ENCODE measurements around the gene TADA1.
A peak's percentile ranks its signal among the peaks of the same experiment; 100 is the strongest.
"Not testable (repeated sequence)": the region's sequence is repeated elsewhere in the genome, so short reads cannot be mapped to it uniquely, and the experiment has no call there.

TADA1 gene

DNA sequence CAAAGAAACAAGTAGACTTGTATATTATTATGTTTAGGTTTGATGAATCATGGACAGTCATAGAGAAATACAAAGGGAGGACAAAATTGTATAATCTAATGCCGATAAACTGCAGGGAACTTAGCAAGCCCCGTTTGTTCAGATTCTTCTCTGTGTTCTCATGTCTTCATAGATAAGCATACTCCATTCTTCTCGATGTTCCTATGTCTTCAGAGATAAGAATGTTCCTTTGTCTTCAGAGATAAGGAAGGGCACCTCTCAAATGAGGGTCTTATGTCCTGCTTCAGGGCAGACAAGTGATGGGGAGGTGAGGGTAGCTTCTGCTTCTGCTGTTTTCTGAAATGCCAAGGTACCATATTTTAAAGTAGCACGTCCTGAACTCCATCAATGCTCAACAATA lies 19.7 kb upstream of the TADA1 start:
- no peak for DNase-seq (ENCODE audit: low read depth, low spot score)

DNA sequence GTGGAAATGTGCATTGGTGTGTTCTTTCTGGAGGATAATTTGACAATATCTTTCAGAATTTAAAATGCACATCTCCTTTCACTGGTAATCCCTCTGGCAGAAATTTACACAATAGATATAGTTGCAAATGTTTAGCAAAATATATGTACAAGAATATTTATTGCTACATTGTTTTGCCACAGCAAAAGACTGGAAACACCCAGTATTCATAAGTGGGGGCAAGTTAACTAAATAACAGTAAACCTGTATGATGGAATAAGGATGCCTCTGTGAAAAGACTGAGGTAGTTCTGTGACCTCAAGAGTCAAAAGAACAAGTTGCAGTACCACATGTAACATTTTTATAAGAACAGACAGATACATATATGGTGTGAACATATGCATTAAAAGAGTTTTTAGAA lies 13.7 kb upstream of the TADA1 start:
- DNase-seq (ENCODE audit: low read depth, low spot score) = no peak

DNA sequence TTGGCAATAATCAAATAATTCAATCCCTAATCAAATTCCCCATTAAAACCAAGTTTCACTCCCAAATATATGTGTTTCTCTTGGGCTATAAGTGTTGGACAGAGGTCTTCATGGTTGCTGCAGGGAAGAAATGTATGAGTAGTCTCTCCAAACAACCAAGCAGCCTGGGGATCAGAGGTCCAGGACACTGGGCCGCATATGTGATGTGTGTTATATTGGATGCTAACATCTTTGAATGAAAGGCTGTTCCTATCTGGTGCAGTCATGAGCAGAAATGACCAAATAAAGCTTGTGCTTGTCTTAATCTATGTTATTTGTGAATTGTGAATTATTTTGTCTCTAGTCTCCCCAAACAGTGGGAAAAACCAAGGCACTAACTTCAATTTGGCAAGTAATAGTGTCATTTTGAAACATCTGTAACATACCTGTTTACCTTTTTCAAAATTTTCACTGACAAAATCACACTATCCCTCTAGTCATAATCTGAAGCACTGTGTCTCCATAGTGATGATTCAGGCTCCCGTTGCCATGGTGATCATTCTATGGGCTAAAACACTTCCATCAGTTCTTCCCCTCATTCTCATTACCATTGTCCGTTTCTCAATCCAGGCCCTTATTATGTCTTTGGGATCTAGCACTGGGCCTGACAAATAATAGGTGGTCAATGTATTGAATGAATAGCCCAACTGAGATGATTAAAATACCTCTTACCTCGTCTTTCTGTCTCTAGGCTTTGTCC lies 12.5 kb upstream of the TADA1 start:
- no peak for DNase-seq (ENCODE audit: low read depth, low spot score)

DNA sequence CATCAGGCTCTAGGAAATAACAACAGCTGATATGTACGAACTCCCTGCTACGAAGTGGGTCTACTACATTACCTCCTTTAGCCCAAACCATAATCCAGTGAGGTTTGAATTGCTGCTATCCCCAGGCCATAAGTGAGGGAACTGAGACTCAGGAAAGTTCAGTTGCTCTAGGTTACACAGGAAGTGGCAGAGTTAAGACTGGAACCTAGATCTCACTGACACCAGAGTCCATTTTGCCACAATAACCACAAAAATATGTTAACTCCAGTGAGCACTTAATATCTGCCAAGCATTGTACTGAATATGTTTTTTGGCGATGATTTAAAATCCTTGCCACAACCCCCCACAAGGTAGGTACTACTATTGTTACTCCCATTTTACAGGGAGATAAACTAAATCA lies 8.9 kb upstream of the TADA1 start:
- DNase-seq (ENCODE audit: low read depth, low spot score) = no peak

DNA sequence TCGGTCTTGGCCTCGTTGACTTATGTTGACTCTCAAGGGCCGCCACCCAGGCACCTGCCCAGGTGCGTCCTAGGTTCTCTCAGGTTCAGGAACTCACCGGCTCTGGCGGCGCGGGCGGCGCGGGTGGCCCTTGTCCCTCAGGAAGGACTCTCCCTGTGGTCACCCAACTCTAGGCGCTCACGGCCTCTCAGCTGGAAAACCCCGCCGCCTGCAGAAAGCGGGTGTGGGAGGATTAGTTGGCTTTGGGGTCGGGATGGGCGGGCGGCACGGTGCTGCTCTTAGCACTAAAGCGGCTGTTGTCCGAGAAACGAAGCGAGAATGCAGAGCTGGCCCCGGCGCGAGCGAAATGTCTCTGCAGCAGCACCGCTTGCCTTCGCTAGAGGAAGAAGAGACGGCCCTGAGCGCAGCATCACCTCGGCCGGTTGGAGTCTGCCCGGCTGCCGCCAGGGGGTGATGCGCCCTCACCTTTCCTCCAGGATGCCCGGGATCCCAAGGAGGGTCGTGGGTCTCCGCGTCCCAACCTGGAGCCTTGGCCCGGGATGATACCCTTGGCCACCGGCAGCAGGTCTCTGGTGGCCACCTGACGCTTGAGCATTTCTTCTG lies 8.1 kb upstream of the TADA1 start:
- DNase-seq (ENCODE audit: low read depth, low spot score) = peak; percentile 80

DNA sequence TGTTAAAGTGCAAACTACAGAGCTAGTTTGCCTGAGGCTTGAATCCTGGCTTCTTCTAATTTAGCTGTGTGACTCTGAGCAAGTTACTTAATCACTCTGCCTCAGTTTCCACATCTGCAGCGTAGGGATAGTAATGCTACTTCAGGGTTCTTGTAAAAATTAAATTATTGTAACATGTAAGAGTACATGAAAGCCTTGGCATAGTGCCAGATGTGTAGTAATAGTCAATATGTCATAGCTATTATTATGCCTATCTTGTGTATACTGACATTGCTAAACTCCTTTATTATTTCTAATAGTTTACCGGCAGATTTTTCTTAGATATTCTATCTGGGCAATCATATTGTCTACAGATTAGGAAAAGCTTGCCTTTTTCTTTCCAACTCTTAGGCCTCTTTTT lies 6.8 kb upstream of the TADA1 start:
- no peak for DNase-seq (ENCODE audit: low read depth, low spot score)

DNA sequence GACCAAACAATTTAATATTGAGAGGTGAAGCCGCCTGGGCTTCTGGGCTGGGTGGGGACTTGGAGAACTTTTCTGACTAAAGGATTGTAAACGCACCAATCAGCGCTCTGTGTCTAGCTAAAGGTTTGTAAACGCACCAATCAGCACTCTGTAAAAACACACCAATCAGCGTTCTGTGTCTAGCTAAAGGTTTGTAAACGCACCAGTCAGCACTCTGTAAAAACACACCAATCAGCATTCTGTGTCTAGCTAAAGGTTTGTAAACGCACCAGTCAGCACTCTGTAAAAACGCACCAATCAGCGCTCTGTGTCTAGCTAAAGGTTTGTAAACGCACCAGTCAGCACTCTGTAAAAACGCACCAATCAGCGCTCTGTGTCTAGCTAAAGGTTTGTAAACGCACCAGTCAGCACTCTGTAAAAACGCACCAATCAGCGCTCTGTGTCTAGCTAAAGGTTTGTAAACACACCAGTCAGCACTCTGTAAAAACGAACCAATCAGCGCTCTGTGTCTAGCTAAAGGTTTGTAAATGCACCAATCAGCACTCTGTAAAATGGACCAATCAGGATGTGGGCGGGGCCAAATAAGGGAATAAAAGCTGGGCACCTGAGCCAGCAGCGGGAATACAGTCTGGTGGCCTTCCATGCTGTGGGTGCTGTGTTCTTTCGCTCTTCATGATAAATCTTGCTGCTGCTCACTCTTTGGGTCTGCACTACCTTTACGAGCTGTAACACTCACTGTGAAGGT lies 2.3 kb upstream of the TADA1 start:
- DNase-seq (ENCODE audit: low read depth, low spot score) = not testable (repeated sequence)

DNA sequence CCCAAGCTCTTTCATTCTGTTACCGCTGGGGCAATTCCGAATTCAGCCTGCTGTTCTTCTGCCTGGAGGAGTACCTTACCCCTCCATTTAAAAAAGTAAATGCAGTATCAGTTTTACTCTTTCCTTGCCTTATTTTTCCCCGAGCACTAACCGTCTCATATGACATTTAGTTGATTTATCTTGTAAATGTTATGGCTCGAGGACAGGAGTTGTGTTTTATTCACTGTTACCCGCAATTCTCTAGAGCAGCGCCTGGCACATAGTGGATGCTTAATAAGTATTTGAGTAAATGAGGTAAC lies 425 bp upstream of the TADA1 start:
- DNase-seq (ENCODE audit: low read depth, low spot score) = no peak

DNA sequence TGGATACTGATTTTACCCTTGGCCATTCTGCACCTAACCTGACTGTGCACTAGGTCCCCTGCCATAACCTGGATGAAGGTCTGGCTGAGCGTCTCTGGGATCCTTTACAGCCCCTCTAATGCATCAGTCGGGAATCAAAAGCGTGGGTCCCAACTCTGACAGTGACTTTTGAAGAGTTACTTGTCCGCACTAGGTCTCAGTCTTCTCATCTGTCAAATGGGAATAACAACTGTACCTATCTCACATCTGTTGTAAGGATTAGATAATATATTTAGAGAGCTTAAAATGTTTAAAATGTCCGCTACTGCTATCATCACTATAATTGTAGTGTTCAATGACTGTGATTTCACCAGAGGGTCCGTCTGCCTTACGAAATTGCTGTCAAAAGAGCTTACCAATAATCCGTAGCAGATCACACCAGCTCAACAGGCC lies 746 bp downstream of the TADA1 start:
- no peak for DNase-seq (ENCODE audit: low read depth, low spot score)

DNA sequence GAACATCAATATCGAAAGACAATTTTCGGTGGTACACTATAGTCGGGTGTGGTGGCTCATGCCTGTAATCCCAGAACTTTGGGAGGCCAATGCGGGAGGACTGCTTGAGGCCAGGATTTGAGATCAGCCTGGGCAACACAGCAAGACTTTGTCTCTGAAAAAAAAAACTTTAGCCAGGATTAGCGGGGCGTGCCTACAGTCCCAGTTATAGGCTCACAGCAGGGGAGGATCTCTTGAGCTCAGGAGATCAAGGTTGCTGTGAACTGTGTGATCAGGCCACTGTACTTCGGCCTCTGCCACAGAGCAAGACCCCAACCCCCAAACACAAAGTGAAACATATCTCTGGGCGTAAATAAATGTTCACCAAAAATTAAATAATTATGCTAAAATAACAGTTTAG lies 1.6 kb downstream of the TADA1 start:
- DNase-seq (ENCODE audit: low read depth, low spot score) = no peak

DNA sequence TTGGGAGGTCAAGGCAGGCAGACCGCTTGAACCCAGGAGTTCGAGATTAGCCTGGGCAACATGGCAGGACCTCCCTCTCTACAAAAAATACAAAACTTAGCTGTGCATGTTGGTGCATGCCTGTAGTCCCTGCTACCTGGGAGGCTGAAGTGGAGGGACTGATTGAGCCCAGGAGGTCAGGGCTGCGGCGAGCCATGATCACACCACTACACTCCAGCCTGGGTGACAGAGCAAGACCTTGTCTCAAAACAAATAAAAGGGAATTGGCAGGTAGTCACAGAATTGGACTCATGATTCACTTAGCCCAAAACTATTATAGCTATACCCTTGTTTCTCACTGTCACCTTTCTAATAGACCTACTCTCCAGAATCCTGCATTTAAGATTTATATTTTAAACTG lies 5.5 kb downstream of the TADA1 start:
- no peak for DNase-seq (ENCODE audit: low read depth, low spot score)

DNA sequence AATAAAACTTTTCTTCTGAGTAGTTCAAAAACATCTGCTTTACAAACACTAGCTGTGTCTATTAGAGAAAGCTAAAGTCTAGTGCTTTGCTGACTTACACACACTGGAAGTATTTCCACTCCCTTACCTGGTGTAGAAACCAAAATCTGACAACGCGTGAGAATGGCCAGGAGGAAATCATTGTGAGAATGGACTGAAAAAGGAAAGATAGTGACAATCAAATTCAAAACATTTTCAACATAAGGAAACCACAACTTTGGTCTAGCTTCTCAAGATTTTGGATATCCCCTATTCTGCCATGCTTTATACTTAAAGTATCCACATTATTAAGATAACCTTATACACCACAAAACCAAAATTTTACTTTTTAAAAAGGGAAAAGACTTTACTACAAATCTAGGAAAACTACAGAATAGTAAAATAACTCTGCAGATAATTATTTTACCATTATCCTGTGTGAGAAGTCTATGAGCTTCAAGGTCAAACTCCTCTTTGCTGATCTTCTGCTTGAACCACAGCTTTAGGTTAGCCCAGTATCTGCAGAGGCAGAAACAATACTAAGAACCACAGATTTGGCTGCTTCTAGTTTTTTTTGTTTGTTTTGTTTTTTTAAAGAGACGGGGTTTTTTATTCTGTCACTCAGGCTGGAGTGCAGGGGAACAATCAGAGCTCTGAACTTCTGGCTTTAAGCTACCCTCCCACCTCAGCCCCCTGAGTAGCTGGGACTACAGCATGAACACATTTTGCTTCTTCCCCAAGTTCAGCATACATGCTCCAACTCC lies 6.6 kb downstream of the TADA1 start:
- DNase-seq (ENCODE audit: low read depth, low spot score) = peak; percentile 39

DNA sequence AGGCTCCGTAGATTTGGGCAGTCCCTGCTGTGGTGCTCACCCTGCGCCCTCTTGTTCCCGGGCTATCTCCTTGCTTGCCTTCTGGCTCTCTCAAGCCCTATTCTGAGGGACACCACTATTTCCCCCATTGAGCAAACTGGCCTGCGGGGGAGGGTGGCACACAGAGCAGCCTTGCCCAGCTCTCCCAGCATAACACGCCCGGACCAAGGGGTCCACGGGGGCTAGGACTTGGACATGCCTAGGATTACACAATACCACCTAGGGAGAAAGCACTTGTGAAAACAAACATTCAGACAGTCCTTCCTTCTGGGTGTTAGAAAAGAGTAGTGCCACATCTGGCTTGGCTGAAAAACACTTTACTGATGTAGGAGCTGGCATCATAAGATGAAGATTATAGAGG lies 7.4 kb downstream of the TADA1 start:
- DNase-seq (ENCODE audit: low read depth, low spot score) = no peak

DNA sequence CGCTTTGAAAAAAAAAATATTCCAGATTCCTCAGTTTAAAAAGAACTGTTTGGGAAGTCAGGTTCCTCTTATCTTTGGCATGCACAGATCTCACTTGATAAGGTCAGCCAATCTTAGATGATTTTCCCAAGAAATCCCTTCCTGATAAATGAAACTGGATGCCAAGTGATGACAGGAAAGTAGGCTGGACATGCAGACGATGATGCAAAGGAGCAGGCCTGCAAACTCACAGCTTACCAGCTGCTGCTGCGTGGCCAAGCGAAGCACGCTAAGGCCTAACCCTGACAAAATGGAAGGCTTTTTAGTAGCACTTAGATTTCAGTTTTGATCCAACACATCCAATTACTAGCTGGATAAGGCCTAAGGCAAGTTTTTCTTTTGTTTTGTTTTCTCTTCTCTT lies 10.1 kb downstream of the TADA1 start:
- no peak for DNase-seq (ENCODE audit: low read depth, low spot score)

DNA sequence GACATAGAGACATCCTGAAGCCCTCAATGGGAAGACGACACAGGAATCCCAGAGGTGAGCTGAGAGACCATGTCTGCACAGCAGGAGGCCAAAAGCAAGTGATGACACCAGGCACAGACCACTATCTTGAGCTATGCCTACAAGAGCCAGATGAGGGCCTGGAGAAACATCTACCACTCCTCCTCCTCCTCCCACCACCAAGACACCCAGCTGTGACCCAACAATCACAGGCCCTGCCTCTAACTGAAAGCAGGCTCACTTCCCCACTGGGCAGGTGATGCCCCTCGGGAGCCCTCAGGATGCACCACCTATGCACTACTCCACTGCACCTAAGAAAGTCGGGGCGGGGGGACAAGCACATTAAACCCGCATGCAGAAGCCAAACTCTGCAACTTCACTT lies 16.5 kb downstream of the TADA1 start:
- no peak for DNase-seq (ENCODE audit: low read depth, low spot score)

DNA sequence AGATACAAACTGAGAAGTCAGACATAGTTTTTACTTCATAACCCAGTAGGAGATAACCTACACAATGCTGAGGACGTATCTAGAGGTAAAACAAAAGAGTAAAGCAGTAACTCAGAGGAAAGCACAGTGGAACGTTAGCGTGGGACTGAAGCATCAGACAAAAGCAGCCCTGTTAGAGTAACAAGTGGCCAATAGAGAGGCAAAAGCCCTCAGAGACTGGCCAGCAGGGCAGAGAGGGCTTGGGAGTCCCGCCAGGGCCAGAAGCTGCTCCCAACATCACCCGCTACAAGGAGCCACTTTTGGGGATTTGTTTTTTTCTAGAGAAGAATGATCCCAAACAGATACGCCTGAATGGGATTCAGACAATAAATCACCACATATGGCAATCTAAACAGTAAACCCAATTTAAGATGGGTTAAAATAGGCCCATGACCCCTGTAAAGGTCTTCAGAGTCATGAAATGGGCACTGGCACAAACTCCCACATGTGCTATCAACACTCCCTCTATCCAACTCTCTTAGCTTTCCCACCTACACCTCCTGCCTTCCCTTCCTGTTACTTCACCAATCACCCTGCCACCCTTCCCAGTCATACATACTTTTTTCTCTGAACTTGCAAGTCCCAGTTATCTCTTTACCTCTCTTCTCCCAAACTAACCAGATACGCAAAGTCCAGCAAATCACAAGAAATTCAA lies 17.2 kb downstream of the TADA1 start:
- no peak for DNase-seq (ENCODE audit: low read depth, low spot score)

DNA sequence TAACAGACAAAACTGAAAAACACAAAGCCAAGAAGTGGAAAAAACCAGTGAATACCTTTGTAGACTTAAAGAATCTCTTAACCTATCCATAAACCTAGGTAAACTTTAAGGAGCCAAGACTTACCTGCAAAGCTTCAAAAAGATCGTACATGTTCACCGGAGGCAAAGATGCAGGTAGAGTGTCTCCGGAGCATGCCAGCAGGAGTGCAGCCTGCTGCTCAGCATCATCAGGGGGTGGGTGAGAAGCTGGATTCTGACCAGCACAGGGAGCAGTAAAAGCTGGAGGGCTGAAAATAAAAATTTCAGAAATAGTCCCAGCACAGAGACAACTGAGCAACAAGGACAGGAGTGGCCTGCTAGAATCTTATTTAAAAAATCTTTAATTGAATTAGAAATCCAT lies 18.1 kb downstream of the TADA1 start:
- DNase-seq (ENCODE audit: low read depth, low spot score) = no peak

DNA sequence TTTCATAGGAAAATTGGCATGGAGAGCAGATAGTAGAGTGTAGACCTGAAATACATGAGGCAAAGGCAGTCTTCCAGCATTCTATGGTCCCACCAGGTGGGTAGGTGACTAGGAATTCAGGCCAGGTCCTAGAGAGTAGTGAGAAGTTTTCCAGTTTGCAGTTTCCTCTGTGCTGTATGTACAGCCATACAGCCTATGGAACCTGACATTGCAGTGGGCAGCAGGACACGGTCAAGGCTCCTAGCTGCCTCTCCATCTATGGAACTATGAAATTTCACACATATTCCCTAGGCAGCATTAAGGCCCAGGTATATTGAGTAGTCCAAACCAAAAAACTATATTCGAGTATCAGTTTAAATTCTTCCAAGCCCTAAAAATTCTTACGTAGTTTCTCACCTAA lies 20.5 kb downstream of the TADA1 start:
- no peak for DNase-seq (ENCODE audit: low read depth, low spot score)

DNA sequence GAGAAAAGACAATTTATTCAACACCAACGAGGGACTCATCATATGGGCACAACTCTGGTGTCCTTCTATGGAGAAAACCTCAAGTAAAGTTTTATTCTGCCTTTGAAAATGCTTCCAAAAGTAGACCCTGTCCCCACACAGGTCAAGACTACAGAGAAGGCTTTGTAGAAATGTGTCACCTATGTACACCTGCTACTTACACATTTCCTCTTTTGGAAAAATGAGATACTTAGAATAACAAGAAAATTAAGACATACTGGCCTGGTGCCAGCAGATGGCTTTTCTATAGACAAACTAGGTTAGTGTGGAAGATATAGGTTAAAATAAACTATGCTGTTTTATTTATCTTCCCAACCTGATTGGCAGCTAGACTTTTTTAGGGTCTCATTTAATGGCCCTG lies 23.1 kb downstream of the TADA1 start:
- DNase-seq (ENCODE audit: low read depth, low spot score) = no peak

DNA sequence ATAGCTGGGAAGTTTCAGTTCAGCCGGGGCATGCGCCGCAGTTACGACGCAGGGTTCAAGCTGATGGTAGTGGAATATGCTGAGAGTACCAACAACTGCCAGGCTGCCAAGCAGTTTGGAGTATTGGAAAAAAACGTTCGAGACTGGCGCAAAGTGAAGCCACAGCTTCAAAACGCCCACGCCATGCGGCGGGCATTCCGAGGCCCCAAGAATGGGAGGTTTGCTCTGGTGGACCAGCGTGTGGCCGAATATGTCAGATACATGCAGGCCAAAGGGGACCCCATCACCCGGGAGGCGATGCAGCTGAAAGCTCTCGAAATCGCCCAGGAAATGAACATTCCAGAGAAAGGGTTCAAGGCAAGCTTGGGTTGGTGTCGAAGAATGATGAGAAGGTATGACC lies 26.9 kb downstream of the TADA1 start:
- no peak for DNase-seq (ENCODE audit: low read depth, low spot score)

DNA sequence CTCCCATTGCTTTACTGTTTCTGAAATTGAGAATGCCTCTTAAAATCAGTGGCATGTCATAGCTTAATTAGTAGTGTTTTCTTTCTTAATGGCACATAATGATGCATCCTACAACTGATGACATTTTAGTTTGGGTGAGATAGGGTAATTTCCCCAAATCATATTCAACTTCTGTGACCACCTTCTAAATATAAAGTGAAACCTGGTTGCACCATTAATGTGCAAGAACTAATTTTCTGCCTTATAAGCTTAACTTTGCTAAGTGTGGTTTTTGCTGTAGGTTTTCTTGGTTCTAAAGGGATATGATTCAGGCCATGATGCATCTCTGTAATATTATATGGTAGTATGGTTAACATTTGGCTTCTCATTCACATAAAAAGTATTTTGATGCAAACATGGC lies 27.9 kb downstream of the TADA1 start:
- DNase-seq (ENCODE audit: low read depth, low spot score) = no peak

DNA sequence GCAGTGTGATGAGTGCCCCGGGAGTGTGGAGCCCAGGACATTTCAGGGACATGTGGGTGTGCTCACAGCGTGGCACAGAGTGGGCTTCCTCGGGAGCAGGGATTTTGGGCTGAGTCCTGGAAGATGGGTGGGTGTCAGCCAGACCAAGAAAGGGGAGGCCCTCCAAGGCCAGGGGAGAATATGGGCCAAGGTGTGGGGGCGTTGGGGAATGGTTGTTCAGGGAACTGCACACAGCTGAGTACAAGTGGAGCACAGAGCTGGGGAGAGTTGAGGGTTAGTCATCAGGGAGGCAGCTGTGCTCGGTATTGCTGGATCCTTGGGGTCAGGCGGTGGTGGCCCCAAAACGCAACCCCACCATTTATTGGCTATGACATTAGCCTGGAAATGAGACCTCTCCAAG lies 31.3 kb downstream of the TADA1 start:
- DNase-seq (ENCODE audit: low read depth, low spot score) = no peak
